K562 (cell line): ENCODE measurements around the gene KIRREL1. TPM values are rescaled to one million over a fixed set of nuclear protein-coding genes. Genes with fewer than 3 reads are reported as not detected.

Experiments
- ATAC-seq: fragments of 200-7000 bp; cut with Tn5 transposase; 3 replicates; pipeline ENCODE4 v1.9.1; 2020; ENCODE audit warnings: moderate library complexity
- BruUV-seq: library from RNA; stranded (reverse); fragments of 400-500 nt; replicated peaks from 2 replicates; lab custom pipeline; 2021; lab: Mats Ljungman, UMichigan
- CTCF ChIA-PET: fragments of 300-600 bp; formaldehyde crosslinking; extraction: SDS; loops from one replicate; lab custom pipeline; 2021; ENCODE audit warnings: low intra/inter-chr PET ratio; lab: Yijun Ruan, JAX
- POLR2A ChIA-PET: fragments of 300-600, 350-650 bp; sonication (Branson Sonifier 250); formaldehyde crosslinking; extraction: SDS; loops from one replicate; lab custom pipeline; 2021; ENCODE audit warnings: antibody characterized with exemption, inconsistent platforms; lab: Yijun Ruan, JAX
- DNase-seq, 4 experiments: peaks; one replicate each; pipeline versions ENCODE4 v3.0.0 to v3.0.0-alpha.2; 2011 to 2018; ENCODE audit warnings: low spot score in 3 of 4, mixed read lengths in 3 of 4; ENCODE audit errors: extremely low read depth in 1 of 4
- FAIRE-seq: peaks from 2 replicates; lab custom pipeline; 2011; peaks lifted over from hg19 to GRCh38; lab: Jason Lieb, UNC
- H2AFZ ChIP-seq: 2 replicates; pipeline ENCODE4 v1.6.0; 2011; ENCODE audit warnings: low read depth, low read length, control low read depth, inconsistent platforms
- H3K27ac ChIP-seq: fragments of 200-600 bp; 3 replicates; pipeline ENCODE4 v1.8.0; 2011; ENCODE audit warnings: low read depth, mild to moderate bottlenecking, control low read depth, inconsistent platforms, low read length, moderate library complexity, mixed read lengths; ENCODE audit errors: extremely low read depth
- H3K27me3 ChIP-seq, 2 experiments: fragments of 300-600 bp in 1 of 2; 2 replicates in 1 of 2; 3 replicates in 1 of 2; pipeline versions ENCODE4 v1.6.0 to v1.8.0; 2011; ENCODE audit warnings: inconsistent platforms in 2 of 2, low read length in 2 of 2, mild to moderate bottlenecking in 1 of 2, mixed read lengths in 1 of 2, moderate library complexity in 1 of 2; ENCODE audit not compliant: control insufficient read depth in 2 of 2, insufficient read depth in 2 of 2
- H3K36me3 ChIP-seq: fragments of 300-600 bp; 3 replicates; pipeline ENCODE4 v1.8.0; 2011; ENCODE audit warnings: mild to moderate bottlenecking, low read length, inconsistent platforms; ENCODE audit not compliant: control insufficient read depth, insufficient read depth
- H3K4me1 ChIP-seq, 2 experiments: fragments of 200-600 bp in 1 of 2; replicated peaks in 1 of 2; 2 replicates in 1 of 2; 3 replicates in 1 of 2; pipeline versions ENCODE4 v1.5.1 to v1.8.0; 2011; ENCODE audit warnings: inconsistent platforms in 2 of 2, low read length in 2 of 2, mild to moderate bottlenecking in 1 of 2, mixed read lengths in 1 of 2, moderate library complexity in 1 of 2; ENCODE audit not compliant: control insufficient read depth in 2 of 2, insufficient read depth in 2 of 2
- H3K4me2 ChIP-seq: 2 replicates; pipeline ENCODE4 v1.6.1; 2011; ENCODE audit warnings: low read length, control low read depth, inconsistent platforms, mixed read lengths; ENCODE audit not compliant: insufficient read depth
- H3K4me3 ChIP-seq: fragments of 200-600 bp; sonication (generic), shearing (Covaris generic); 2 replicates; pipeline ENCODE4 v1.5.1; 2016; ENCODE audit warnings: control low read depth, inconsistent platforms
- H3K79me2 ChIP-seq: fragments of 200-600 bp; 3 replicates; pipeline ENCODE4 v1.8.0; 2011; ENCODE audit warnings: low read length, inconsistent platforms; ENCODE audit not compliant: control insufficient read depth, insufficient read depth
- H3K9ac ChIP-seq, 2 experiments: 2 replicates each; pipeline versions ENCODE4 v1.6.0 to v1.6.1; 2011; ENCODE audit warnings: low read depth in 2 of 2, low read length in 2 of 2, control low read depth in 1 of 2, inconsistent platforms in 1 of 2, mild to moderate bottlenecking in 1 of 2, mixed read lengths in 1 of 2; ENCODE audit not compliant: insufficient read depth in 1 of 2
- H3K9me1 ChIP-seq: one replicate; pipeline ENCODE4 v1.6.0; 2011; ENCODE audit warnings: inconsistent platforms, mild to moderate bottlenecking, low read length, moderate library complexity; ENCODE audit not compliant: control insufficient read depth, insufficient read depth
- H3K9me3 ChIP-seq: replicated peaks from 2 replicates; pipeline ENCODE4 v1.5.1; 2011; ENCODE audit warnings: low read depth, low read length, inconsistent platforms; ENCODE audit not compliant: control insufficient read depth, insufficient read depth
- H4K20me1 ChIP-seq: replicated peaks from 2 replicates; pipeline ENCODE4 v1.6.1; 2011; ENCODE audit warnings: low read length, inconsistent platforms, mixed read lengths; ENCODE audit not compliant: control insufficient read depth, insufficient read depth
- ADNP ChIP-seq: fragments of 200-800 bp; sonication (Bioruptor generic); IDR thresholded peaks from 2 replicates; pipeline ENCODE4 v1.6.1; 2016; ENCODE audit warnings: missing genetic modification characterization, missing compliant biosample characterization
- ARHGAP35 ChIP-seq: fragments of 450-650 bp; IDR thresholded peaks from 2 replicates; pipeline ENCODE4 v1.6.1; 2018; ENCODE audit not compliant: partially characterized antibody
- CBX2 ChIP-seq: fragments of 200-600 bp; sonication (generic); IDR thresholded peaks from one replicate; pipeline ENCODE4 v1.6.1; 2012; ENCODE audit warnings: mild to moderate bottlenecking, low read length, inconsistent platforms; ENCODE audit not compliant: insufficient read depth, poor library complexity, severe bottlenecking
- CBX3 ChIP-seq, 2 experiments: IDR thresholded peaks; 1 replicate in 1 of 2; 2 replicates in 1 of 2; pipeline ENCODE4 v1.6.1; 2012; ENCODE audit warnings: inconsistent platforms in 2 of 2, low read length in 2 of 2, borderline replicate concordance in 1 of 2, control low read depth in 1 of 2
- FOXK2 ChIP-seq, 2 experiments: fragments of 450-650 bp; IDR thresholded peaks in 1 of 2; conservative IDR thresholded peaks in 1 of 2; 2 replicates each; pipeline ENCODE4 v1.6.1; 2016; ENCODE audit warnings: low read depth in 2 of 2, mild to moderate bottlenecking in 1 of 2
- MAFG ChIP-seq: fragments of 450-650 bp; conservative IDR thresholded peaks from 2 replicates; pipeline ENCODE4 v1.6.1; 2016; ENCODE audit warnings: missing genetic modification characterization, missing compliant biosample characterization
- NRF1 ChIP-seq, 2 experiments: fragments of 450-650 bp; IDR thresholded peaks in 1 of 2; conservative IDR thresholded peaks in 1 of 2; 2 replicates each; pipeline ENCODE4 v1.6.1; 2014; ENCODE audit warnings: mild to moderate bottlenecking in 2 of 2
- SNIP1 ChIP-seq: fragments of 450-650 bp; IDR thresholded peaks from 2 replicates; pipeline ENCODE4 v1.7.1; 2017; ENCODE audit warnings: low read depth, mild to moderate bottlenecking
- VEZF1 ChIP-seq: fragments of 200-800 bp; sonication (Bioruptor generic); IDR thresholded peaks from 2 replicates; pipeline ENCODE4 v1.6.1; 2017; ENCODE audit warnings: missing genetic modification characterization, missing compliant biosample characterization
- ZBTB17 ChIP-seq: fragments of 450-650 bp; formaldehyde crosslinking; IDR thresholded peaks from 2 replicates; pipeline ENCODE4 v1.4.0; 2020; ENCODE audit warnings: mild to moderate bottlenecking
- ZBTB34 ChIP-seq: fragments of 250-450 bp; sonication (Bioruptor Pico); IDR thresholded peaks from 2 replicates; pipeline ENCODE4 v1.8.0; 2021; ENCODE audit warnings: mild to moderate bottlenecking, moderate library complexity
- ZFP30 ChIP-seq: fragments of 250-450 bp; sonication (Bioruptor Pico); IDR thresholded peaks from 2 replicates; pipeline ENCODE4 v1.8.0; 2022; ENCODE audit warnings: moderate library complexity, mild to moderate bottlenecking, inconsistent platforms, borderline replicate concordance
- ZNF197 ChIP-seq: fragments of 200-800 bp; sonication (Bioruptor generic); IDR thresholded peaks from 2 replicates; pipeline ENCODE4 v1.6.1; 2016; ENCODE audit warnings: low read depth, missing genetic modification characterization, missing compliant biosample characterization
- ZNF384 ChIP-seq: IDR thresholded peaks from 2 replicates; pipeline ENCODE4 v1.6.1; 2012; ENCODE audit warnings: low read depth, low read length, improper control_type of control experiment
- WGBS: fragments of 100-300 bp; shearing (Covaris generic); methylation state at CpG from one replicate; pipeline ENCODE4 v1.1.6; 2016; ENCODE audit warnings: low coverage, mixed read lengths; ENCODE audit not compliant: insufficient coverage; ENCODE audit errors: missing lambda C conversion rate; 5-methylcytosine and 5-hydroxymethylcytosine counted together
- in situ Hi-C: fragments of 300-500 bp; cut with MboI; formaldehyde crosslinking; loops from 4 replicates; pipeline ENCODE4 v1.15.0; 2018; ENCODE audit warnings: inconsistent platforms, mixed read lengths
- intact Hi-C: fragments of 100-400 bp; cut with micrococcal nuclease; formaldehyde crosslinking; loops from 2 replicates; pipeline ENCODE4 v1.14.2; 2022
- polyA plus RNA-seq, 8 experiments: library from polyadenylated mRNA; depleted of rRNA in 4 of 8; stranded (reverse) in 5 of 8; unstranded in 3 of 8; fragments of >200 nt; fragmentation: Nextera tagmentation in 2 of 8; fragmentation: Illumina TruSeq in 1 of 8; extraction: Ambion mirVana in 2 of 8; extraction: Trizol in 1 of 8; gene quantifications; 2 replicates each; pipeline versions ENCODE4 v1.2.1 to v1.2.3, GENCODE V29; 2011 to 2014; ENCODE audit warnings: inconsistent platforms in 1 of 8, missing spikeins in 1 of 8
- total RNA-seq, 7 experiments: library from RNA; depleted of rRNA in 6 of 7; stranded (reverse); fragments of >200 nt in 6 of 7; fragmentation: Illumina TruSeq in 2 of 7; extraction: Trizol in 2 of 7; gene quantifications; 2 replicates each; pipeline versions ENCODE4 v1.2.1 to v1.2.3, GENCODE V29; 2011 to 2021; ENCODE audit warnings: low replicate concordance in 1 of 7
- TF ChIP-seq, protein P1 (sequence below): sonication (generic); formaldehyde crosslinking; IDR thresholded peaks from 2 replicates; pipeline ENCODE4 v1.8.0; 2022; ENCODE audit warnings: mild to moderate bottlenecking, missing genetic modification reagents, borderline replicate concordance

Gene KIRREL1
- total and polyA plus RNA-seq, 9 of the 15 experiments (the other 6 are each of a cell fraction or from before 2014, with no cell fraction given): under 0.01 to 0.22 (median 0.03) TPM; not detected in 3

- Histone ChIP-seq H3K9me3 (no peaks in the 10 kb centered on the region), H3K27me3 (peaks cover 2 to 32% of the 10 kb centered on the region in 2 experiments; a peak in 3 of 5 replicates), H2AFZ (no peak overlapping the region), H3K4me3 (no peak overlapping the region), H3K27ac (no peak overlapping the region), H3K9ac (no peak overlapping the region), H4K20me1 (peaks cover 6% of the 10 kb centered on the region; the same call in 1 of the 2 replicates), H3K79me2 (no peaks in the 10 kb centered on the region), H3K9me1 (no peaks in the 10 kb centered on the region), H3K4me2 (no peak overlapping the region), H3K4me1 (no peaks in the 10 kb centered on the region), H3K36me3 (no peaks in the 10 kb centered on the region)
- DNase-seq (no peak), FAIRE-seq (no peak), ATAC-seq (no peak)
- in situ Hi-C loops: no loop called here
- WGBS: 0% methylated on average over 3 of the region's 4 CpGs
- intact Hi-C loops: no loop called here
- ChIA-PET POLR2A (interaction anchor here (0.6 kb wide), 2 partner anchors 13 to 26 kb away, joined by 4 to 5 read pairs; no protein-coding TSS in a partner anchor), CTCF (no interaction called here)
- no peak for TF ChIP-seq CBX2
- no peak for TF ChIP-seq MAFG
- TF ChIP-seq ZBTB34 (CRISPR knock-in tag): no peak
- TF ChIP-seq ARHGAP35: no peak
- TF ChIP-seq, protein P1, sequence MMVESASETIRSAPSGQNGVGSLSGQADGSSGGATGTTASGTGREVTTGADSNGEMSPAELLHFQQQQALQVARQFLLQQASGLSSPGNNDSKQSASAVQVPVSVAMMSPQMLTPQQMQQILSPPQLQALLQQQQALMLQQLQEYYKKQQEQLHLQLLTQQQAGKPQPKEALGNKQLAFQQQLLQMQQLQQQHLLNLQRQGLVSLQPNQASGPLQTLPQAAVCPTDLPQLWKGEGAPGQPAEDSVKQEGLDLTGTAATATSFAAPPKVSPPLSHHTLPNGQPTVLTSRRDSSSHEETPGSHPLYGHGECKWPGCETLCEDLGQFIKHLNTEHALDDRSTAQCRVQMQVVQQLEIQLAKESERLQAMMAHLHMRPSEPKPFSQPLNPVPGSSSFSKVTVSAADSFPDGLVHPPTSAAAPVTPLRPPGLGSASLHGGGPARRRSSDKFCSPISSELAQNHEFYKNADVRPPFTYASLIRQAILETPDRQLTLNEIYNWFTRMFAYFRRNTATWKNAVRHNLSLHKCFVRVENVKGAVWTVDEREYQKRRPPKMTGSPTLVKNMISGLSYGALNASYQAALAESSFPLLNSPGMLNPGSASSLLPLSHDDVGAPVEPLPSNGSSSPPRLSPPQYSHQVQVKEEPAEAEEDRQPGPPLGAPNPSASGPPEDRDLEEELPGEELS: no peak
- no peak for TF ChIP-seq NRF1 (conservative IDR thresholded peaks at IDR 0.05 in 1 of 2, IDR thresholded peaks at IDR 0.05 in 1 of 2)
- TF ChIP-seq ZNF384: no peak
- TF ChIP-seq ZFP30: no peak
- no peak for TF ChIP-seq CBX3 (IDR thresholded peaks at IDR 0.05; ENCODE audit: borderline replicate concordance in 1 of 2, low read length in 2 of 2)
- no peak for TF ChIP-seq ZBTB17 (CRISPR knock-in tag)
- TF ChIP-seq VEZF1 (CRISPR knock-in tag): no peak
- TF ChIP-seq FOXK2 (conservative IDR thresholded peaks at IDR 0.05 in 1 of 2, IDR thresholded peaks at IDR 0.05 in 1 of 2; ENCODE audit: low read depth in 2 of 2): no peak
- no peak for TF ChIP-seq SNIP1
- TF ChIP-seq ADNP (tag): no peak
- TF ChIP-seq ZNF197 (CRISPR knock-in tag): no peak
- TF ChIP-seq, all 486 proteins: peak for 0
- BruUV-seq: no TSS peak
These were observed 66.5 kb downstream of the KIRREL1 start for GRCh38 chr1:158059984-158060383.
